Progenitor cell of endocrine pancreas (in vitro differentiated cells): ENCODE results near the gene DAB1. TPM values are rescaled to one million over a fixed set of nuclear protein-coding genes. Genes with fewer than 3 reads are reported as not detected.

Experiments used
- DNase-seq: peaks from one replicate; pipeline ENCODE4 v3.0.0; 2021; ENCODE audit warnings: low spot score; ENCODE audit not compliant: unreplicated experiment
- H3K27ac Mint-ChIP-seq: 2 replicates; pipeline ENCODE4 v1.8.0; 2021; ENCODE audit warnings: mild to moderate bottlenecking, moderate library complexity, mixed read lengths
- H3K27me3 Mint-ChIP-seq: 2 replicates; pipeline ENCODE4 v1.8.0; 2021; ENCODE audit warnings: mixed read lengths
- H3K36me3 Mint-ChIP-seq: 2 replicates; pipeline ENCODE4 v1.8.0; 2022; ENCODE audit warnings: mixed read lengths; ENCODE audit not compliant: insufficient read depth
- H3K4me1 Mint-ChIP-seq: 2 replicates; pipeline ENCODE4 v1.8.0; 2021; ENCODE audit warnings: low read depth, mixed read lengths
- H3K4me3 Mint-ChIP-seq: 2 replicates; pipeline ENCODE4 v1.8.0; 2021; ENCODE audit warnings: low read depth, mild to moderate bottlenecking, moderate library complexity, mixed read lengths
- H3K9me3 Mint-ChIP-seq: 2 replicates; pipeline ENCODE4 v1.8.0; 2021; ENCODE audit warnings: low read depth, mixed read lengths
- long read RNA-seq: library from polyadenylated mRNA; unstranded; transcript quantifications from one replicate; pipeline ENCODE4 v2.0.0, GENCODE V29; 2020
- total RNA-seq: library from RNA; stranded (reverse); gene quantifications from 2 replicates; pipeline ENCODE4 v1.2.1, GENCODE V29; 2021
- TF ChIP-seq, protein P1 (sequence below): fragments of 200-600 bp; sonication (generic); IDR thresholded peaks from one replicate; pipeline ENCODE4 v1.5.0; 2021; ENCODE audit warnings: antibody characterized with exemption, mild to moderate bottlenecking; ENCODE audit not compliant: unreplicated experiment

DAB1 gene
- 4.8 and 6.8 TPM in 2 replicates for total RNA-seq
- long read RNA-seq, partial matches to known transcripts = 0 of 8 reads
- long read RNA-seq, other reads (novel, unspliced or antisense) = 8 of 8 reads

DNA sequence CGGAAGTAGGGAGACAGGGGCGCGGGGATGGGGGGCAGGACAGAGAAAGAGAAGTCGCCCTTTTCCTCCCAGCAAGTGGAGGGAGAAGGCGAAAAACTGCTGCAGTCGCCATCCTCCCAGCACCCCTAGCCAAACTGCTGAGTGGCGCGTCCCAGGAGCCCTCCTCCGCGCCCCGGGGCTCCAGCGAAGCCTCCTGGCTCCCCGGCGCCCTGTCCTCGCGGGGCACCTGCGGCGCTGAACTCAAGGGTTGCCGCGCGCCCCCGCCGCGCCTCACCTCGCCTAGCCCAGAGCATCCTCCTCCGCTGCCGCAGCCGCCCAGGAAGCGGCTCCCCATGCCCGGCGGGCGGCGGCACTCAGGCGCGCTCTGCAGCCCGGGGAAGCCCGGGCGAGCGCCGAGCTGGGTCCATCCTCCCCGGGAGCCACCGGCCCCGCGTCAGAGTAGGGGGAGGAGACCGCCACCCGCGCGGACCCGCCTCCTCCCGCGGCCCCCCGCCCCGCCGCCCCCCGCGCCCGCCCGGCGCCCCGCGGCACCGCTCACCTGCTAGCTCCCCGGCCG is at the start of gene DAB1:
TSS of gene DAB1 (minus strand) at position 405 of the 556 bp plus-strand sequence. CDS start 133,030 bp downstream, outside the sequence.
- peak within 1 kb of the TSS; percentile 81 for H3K4me3 Mint-ChIP-seq

DNA sequence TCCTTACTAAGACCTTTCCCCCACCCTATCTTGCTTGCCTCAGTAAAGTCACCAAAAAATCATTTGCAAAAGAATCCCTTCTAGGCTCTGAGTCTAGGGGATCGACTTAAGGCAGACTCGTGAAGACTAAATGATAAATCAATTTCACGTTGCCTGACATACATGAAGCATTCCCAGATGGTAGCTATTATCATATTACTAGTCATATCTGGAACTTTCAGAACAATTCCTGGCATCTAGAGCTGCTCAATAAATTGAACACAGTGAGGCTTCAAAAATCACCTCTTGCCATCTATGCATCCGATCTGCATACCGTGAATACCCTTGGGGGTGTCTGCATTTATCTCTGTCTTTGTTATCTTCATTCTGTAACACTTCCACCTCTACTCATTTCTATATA is 49.6 kb upstream of the DAB1 start:
- H3K9me3 Mint-ChIP-seq = peaks cover 11% of the 10 kb centered on the region
- no peak for DNase-seq
- no peak overlapping the region for H3K4me3 Mint-ChIP-seq
- TF ChIP-seq, protein P1, sequence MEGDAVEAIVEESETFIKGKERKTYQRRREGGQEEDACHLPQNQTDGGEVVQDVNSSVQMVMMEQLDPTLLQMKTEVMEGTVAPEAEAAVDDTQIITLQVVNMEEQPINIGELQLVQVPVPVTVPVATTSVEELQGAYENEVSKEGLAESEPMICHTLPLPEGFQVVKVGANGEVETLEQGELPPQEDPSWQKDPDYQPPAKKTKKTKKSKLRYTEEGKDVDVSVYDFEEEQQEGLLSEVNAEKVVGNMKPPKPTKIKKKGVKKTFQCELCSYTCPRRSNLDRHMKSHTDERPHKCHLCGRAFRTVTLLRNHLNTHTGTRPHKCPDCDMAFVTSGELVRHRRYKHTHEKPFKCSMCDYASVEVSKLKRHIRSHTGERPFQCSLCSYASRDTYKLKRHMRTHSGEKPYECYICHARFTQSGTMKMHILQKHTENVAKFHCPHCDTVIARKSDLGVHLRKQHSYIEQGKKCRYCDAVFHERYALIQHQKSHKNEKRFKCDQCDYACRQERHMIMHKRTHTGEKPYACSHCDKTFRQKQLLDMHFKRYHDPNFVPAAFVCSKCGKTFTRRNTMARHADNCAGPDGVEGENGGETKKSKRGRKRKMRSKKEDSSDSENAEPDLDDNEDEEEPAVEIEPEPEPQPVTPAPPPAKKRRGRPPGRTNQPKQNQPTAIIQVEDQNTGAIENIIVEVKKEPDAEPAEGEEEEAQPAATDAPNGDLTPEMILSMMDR = no peak
- peaks cover 4% of the 10 kb centered on the region for H3K4me1 Mint-ChIP-seq
- H3K27ac Mint-ChIP-seq = no peak overlapping the region
- H3K27me3 Mint-ChIP-seq = no peaks in the 10 kb centered on the region
- no peaks in the 10 kb centered on the region for H3K36me3 Mint-ChIP-seq

More for the DNA sequence above, at the start of gene DAB1:
- no peaks in the 10 kb centered on the region for H3K36me3 Mint-ChIP-seq
- peak; percentile 19 for DNase-seq
- H3K27ac Mint-ChIP-seq = peak within 1 kb of the TSS; percentile 91
- H3K9me3 Mint-ChIP-seq = no peaks in the 10 kb centered on the region
- peaks cover 10% of the 10 kb centered on the region for H3K4me1 Mint-ChIP-seq
- peaks cover 53% of the 10 kb centered on the region for H3K27me3 Mint-ChIP-seq
- TF ChIP-seq, protein P1 = no peak

DNA sequence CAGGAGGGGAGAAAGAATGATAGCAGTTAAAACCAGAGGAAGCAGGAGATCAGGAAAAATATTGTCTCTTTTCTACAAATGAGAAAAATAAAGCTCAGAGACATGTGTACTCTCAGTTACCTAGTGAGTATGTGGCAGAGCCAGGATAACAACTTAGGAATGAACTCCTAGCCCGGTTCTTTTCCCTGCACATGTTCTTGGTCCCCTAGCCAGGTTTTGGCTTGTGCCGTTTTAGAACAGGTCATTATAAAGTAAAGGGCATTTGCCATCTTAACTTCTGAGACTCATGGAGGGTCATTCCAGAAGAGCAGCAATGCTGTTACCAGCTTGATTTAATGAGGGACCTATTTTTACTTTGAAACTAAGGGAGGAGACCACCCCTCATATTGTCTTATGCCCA is 48.1 kb upstream of the DAB1 start:
- no peaks in the 10 kb centered on the region for H3K36me3 Mint-ChIP-seq
- no peak for DNase-seq
- H3K9me3 Mint-ChIP-seq = peaks cover 11% of the 10 kb centered on the region
- H3K4me3 Mint-ChIP-seq = no peak overlapping the region
- H3K27ac Mint-ChIP-seq = no peak overlapping the region
- TF ChIP-seq, protein P1 = no peak
- peaks cover 3% of the 10 kb centered on the region for H3K27me3 Mint-ChIP-seq
- H3K4me1 Mint-ChIP-seq = peaks cover 5% of the 10 kb centered on the region

DNA sequence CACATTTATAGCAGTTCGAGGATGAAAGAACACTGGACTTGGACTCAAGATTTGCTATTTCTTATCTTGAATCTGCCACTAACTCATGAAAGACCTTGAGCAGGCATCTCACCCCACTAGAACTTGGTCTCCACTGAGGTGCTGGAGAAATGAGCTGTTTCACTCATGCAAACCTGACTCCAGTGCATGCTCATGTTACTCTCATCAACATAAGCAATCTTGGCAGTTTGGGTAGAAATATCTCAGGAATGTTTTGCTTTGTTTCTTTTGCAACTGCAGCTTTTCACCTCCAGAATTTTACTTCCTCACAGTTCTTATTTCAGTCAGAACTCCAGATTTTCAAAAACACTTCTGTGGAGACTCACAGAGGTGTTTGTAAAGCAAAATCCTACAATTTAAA is 46.2 kb upstream of the DAB1 start:
- H3K27ac Mint-ChIP-seq = no peak overlapping the region
- peaks cover 5% of the 10 kb centered on the region for H3K4me1 Mint-ChIP-seq
- no peaks in the 10 kb centered on the region for H3K36me3 Mint-ChIP-seq
- TF ChIP-seq, protein P1 = no peak
- DNase-seq = no peak
- H3K27me3 Mint-ChIP-seq = peaks cover 3% of the 10 kb centered on the region
- H3K4me3 Mint-ChIP-seq = no peak overlapping the region
- peaks cover 11% of the 10 kb centered on the region for H3K9me3 Mint-ChIP-seq

DNA sequence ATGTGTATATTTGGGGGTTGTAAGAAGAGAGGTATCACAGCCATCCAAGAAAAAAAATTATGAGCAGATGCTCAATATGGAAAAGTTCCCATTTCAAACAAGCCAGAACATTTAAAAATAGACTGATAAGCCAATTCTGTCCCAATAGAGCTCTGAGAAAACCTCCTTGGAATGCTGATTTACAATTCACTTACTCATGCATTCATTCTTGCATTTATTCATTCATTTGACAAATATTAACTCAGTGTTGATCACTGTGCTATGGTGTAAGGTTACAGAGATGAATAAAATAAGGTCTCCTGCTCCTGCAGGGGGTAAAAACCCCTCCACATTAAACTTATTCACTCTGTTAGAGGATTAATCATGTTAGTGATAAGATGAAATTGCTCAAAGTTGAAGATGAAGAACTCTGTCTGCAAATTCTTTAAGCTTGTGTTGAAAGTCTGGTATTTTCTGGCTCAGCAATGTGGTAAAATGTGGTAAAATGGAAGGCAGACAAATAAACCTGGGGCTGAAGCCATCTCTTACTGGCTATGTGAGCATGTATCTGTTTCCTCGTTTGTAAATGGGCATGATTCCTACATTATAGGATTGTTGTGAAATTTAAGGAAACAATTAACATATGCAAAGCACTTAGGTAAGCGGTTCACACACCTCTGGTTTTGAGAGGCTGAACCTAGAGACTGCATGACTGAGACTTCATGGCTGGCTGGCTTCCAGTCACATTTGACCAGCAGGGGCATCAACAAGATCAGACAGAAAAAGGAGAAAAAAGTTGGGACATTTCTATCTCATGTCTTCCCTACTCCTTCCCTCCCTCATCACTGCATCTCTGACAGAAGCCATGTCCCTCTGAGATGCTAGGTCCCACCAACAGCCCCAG is 45.0 kb upstream of the DAB1 start:
- H3K4me3 Mint-ChIP-seq = no peak overlapping the region
- H3K27ac Mint-ChIP-seq = no peak overlapping the region
- peaks cover 14% of the 10 kb centered on the region for H3K4me1 Mint-ChIP-seq
- TF ChIP-seq, protein P1 = no peak
- peaks cover 3% of the 10 kb centered on the region for H3K27me3 Mint-ChIP-seq
- no peak for DNase-seq
- no peaks in the 10 kb centered on the region for H3K36me3 Mint-ChIP-seq
- H3K9me3 Mint-ChIP-seq = peaks cover 11% of the 10 kb centered on the region
